A549 treated with AZD9567 at 1 μM for 4 hours (cell line): ENCODE measurements around the gene RBMS3. TPM values are rescaled to one million over a fixed set of nuclear protein-coding genes. Genes with fewer than 3 reads are reported as not detected.

ENCODE experiments used
- total RNA-seq: library from RNA; stranded (reverse); fragments of 200-300 nt; extraction: Qiagen RNA extraction; gene quantifications from 5 replicates; pipeline ENCODE4 v1.2.3, GENCODE V29; 2022; ENCODE audit not compliant: insufficient read depth

RBMS3 gene
- total RNA-seq = 0.34 to 2.6 TPM (median 0.84 TPM) in 5 replicates

GRCh38 chr3:29280404-29281093, at the start of gene RBMS3:
TSS of gene RBMS3 (plus strand) at chr3:29281071.

